ENCODE data around the gene ETV6.
"Not testable (repeated sequence)": the region's sequence is repeated elsewhere in the genome, so short reads cannot be mapped to it uniquely, and the experiment has no call there.

Gene ETV6

DNA sequence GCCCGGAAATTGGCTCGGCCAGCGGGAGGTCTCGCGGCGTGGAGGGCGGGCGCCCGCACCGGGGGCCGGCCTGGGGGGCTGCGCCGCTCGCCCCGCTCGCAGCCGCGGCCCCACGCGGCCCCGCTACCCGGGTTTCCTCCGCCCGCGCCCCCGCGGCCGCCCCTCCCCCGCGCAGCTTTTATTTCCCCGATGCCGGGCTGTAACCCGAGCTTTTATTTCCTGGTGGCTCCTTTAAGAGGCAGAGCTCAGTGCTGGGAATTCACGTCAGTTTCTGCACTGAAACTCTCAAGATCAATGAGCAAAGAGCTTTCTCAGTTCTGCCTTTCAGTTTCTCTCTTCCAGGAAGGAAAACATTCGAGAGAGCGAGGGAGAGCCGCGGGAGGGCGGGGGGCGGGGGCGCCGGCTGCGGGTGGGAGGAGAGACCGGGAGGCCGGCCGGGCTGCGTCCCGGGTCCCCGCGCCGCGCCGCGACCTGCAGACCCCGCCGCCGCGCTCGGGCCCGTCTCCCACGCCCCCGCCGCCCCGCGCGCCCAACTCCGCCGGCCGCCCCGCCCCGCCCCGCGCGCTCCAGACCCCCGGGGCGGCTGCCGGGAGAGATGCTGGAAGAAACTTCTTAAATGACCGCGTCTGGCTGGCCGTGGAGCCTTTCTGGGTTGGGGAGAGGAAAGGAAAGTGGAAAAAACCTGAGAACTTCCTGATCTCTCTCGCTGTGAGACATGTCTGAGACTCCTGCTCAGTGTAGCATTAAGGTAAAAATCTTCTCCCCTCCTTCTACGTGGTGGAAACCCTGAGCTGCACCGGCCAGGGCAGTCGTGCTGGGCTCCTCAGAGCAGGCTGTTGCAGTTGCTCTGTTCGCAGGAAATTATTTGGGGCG is at the start of gene ETV6:
TSS of gene ETV6 (plus strand) at position 262 of the 873 bp plus-strand sequence. CDS start at position 716, 454 bp downstream.
- peak; percentile 55 for DNase-seq (ENCODE audit: low read depth)

DNA sequence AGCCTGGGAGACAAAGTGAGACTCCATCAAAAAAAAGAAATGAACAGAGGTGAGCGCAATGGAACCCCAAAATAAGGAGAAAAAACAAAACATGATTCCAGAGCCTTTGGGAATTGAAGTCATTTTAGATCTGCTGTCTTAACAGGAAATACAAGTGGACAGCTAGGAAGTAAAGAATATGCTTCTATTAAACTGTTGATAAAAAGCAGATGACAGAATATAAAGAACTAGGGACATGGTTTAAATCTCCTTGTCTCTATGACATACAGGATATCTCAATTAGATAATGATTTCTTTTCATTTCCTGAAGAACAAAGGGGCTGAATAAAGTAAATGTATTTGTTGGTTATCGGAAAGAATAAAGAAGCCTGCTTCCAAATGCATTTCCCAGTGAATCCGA is 49.3 kb upstream of the ETV6 start:
- DNase-seq (ENCODE audit: low read depth), result no peak

DNA sequence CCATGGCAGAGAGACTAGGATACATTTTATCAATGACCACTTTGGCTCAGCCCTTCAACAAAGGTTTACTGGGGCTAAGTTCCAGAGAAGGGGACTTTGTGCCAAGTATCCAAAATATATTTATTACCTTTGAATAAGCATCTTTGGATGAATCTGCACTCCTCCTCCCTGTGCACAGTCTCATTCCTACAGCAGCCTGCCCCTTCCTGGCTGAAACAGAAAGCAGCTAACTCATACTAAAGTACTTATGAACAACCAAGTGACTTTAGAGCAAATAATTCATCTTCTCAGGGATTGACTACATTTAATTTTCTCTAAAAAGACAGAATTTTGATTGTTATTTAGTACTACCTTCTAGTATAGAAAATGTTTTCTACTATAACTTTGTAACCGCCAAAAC is 47.8 kb upstream of the ETV6 start:
- DNase-seq (ENCODE audit: low read depth), result no peak

DNA sequence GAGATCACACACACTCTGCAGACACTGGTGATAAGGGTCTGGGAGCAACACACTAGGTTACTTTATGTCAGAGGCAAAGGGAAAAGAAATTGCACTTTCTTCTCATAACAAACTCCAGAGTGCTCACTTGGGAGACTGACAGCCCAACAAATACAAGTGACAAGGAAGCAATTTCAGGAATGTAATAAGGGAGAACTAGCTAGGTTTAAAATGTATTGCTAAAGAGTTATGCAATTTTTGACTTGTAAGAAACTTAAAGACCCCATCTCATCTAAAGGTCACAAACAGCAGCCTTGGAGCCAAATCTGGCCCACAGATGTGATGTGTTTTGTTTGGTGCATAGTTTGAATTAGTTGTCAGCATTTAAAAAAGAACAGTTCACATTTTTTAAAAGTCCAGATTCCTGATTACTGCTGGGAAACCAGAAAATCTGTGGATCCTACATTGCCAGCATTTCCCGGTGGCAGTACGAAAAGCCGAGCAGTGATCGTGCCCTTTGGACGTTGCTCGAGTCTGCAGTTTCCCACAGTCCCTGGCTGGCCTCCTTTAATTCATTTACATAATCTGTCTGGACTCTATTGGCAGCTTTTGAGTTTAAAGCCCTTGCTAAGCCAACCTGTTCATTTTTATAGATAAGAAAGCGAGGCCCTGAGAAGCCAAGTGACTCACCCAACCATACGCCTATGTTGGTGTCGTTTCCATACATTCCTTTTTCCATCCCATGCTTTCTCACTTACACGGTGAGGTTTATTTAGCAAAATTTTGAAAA is 42.0 kb upstream of the ETV6 start:
- DNase-seq (ENCODE audit: low read depth), result no peak

DNA sequence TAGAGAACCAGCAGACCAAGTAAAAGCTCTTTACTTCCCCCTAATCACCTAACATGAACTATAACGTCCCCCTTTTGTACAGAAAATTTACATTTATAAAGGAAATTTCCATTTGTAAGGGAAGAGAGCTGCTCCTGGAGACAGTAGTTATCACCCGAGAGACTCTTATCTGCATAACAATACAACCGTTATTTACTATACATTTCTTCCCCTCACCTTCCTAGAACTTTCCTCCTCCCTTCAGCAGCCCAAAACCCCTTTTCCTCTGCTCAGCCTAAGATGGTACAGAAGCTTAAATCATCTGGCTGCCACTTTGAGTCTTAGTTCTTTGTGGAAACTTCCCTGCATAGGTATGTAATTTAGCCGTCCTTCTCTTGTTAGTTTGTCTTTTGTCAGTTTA is 40.4 kb upstream of the ETV6 start:
- DNase-seq (ENCODE audit: low read depth), result no peak

DNA sequence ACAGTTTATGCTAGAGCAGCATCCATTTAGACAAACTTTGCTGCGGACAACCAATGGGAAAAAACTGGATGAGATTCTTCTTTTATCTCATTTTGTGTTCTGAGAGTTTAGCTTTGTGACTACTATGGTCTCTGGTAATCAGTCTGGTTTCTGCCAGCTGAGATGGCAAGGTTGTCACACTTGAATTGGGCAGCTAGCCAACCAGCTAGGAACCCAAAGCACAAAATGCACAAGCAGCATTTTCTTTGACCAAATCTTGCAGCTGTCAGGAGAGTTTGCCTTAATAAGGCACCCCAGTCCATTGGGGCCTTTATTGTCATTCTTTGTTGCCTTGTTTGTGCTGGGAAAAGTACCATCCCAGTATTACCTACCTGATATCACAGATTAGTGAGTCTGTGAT is 34.0 kb upstream of the ETV6 start:
- DNase-seq (ENCODE audit: low read depth), result no peak

DNA sequence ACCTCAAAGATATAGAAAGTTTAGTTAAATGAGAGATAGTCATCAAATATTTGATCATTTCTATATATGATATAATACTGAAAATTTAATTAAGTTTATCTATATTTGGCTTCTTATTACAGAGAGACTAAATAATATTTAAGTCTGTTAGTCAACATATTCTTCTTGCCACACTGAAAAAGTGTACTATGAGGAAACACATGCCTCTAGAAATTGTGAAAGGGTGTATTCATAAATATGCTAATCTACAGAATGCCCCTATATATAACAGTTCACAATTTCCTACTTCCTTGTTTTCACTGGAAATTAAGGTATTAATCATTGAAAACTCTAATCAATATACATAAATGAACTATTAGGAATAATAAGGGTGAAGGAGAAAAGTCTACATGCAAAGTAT is 31.4 kb upstream of the ETV6 start:
- DNase-seq (ENCODE audit: low read depth), result no peak

DNA sequence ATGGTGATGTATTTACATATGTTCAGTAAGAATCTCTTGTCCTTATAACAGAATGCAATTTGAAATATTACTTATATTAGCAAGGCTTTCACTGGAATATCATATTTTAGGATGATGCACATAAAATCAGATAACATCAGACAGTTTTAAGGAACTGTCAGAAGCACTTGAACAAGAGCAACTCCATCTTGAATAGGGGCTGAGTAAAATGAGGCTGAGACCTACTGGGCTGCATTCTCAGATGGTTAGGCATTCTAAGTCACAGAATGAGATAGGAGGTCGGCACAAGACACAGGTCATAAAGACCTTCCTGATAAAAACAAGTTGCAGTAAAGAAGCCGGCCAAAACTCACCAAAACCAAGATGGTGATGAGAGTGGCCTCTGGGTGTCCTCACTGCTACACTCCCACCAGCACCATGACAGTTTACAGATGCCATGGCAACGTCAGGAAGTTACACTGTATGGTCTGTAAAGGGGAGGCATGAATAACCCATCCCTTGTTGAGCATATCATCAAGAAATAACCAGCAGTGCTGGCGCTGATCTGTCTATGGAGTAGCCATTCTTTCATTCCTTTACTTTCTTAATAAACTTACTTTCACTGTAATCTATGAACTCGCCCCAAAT is 27.6 kb upstream of the ETV6 start:
- DNase-seq (ENCODE audit: low read depth), result no peak

DNA sequence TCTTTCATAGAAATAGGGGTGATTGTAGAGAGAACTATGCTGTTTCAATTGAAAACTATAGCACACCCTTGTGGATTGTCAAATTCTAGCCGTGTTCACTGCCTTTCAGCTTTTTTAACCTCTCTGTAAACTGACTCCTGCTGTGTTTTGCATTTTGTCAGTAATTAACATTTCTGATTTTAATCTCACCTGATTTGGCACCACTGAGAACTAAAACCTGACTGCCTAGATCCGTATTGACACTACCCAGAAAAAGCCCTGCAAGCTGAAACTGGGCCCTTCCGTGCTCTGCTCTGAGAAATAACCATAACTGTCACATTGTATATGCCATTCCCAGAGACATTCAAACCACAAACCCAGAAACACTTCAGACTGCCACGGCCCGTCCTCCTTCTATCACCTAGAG is 26.6 kb upstream of the ETV6 start:
- DNase-seq (ENCODE audit: low read depth), result no peak

DNA sequence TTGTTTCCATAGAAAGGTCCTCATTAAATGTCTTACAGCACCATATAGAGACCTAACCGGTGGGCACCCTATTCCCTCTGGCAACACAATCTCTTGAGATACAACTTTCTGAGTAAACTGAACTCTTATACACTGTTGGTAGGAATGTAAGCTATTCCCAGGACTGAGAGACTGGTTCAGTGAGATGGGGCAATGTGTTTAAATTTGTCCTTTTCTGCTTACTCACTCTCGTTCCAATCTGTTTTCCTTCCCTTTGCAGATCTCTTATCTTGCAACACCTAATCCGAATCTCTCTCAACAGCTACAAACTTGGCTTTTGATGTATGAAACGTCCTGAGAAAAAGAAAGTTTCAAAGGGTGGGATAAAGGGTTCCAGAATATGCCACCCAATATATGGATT is 26.1 kb upstream of the ETV6 start:
- DNase-seq (ENCODE audit: low read depth), result no peak

DNA sequence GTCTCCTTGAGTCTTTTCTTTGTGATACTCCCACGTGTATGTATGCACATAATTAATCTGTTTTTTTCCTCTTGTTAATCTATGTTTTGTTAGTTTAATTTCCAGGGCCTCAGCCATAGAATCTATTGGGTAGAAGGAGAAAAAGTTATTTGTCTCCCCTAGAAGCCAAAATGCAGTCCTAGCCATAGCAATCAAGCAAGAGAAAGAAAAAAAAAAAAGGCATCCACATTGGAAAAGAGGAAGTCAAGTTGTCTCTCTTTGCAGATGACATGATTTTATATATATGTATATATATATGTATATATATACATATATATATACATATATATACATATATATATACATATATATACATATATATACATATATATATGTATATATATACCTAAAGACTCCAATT is 25.4 kb upstream of the ETV6 start:
- no peak for DNase-seq (ENCODE audit: low read depth)

DNA sequence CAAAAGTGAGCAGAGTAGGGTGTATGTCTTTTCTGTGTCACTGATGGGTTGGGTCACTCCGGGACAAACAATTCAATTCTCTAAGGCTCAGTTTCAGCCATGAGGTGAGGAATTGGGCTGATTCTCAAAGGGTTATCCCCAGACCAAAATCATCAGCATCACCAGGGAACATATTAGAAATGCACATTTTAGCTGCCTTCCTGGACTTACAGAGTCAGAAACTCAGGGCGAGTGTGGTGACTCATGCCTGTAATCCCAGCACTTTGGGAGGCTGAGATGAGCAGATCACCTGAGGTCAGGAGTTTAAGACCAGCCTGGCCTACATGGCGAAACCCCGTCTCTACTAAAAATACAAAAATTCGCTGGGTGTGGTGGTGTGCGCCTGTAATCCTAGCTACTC is 21.8 kb upstream of the ETV6 start:
- DNase-seq (ENCODE audit: low read depth), result not testable (repeated sequence)

DNA sequence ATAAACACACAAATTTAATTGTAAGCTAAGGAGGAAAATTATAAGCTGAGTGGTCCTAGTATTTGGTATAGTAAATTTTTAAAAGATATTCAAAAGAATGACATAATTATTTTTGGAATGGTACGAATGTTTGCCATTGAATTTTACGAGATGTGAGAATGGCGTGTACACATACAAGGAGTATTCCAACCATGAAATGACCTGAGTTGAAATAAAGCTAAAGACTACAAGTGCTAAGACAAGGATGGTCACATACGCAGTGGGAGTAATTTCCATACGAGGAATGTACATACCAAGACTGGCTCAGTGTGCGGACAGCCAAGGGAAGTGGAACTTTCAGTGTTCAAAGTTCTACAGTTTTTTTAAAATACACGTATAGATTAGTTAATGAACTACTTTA is 21.1 kb upstream of the ETV6 start:
- DNase-seq (ENCODE audit: low read depth), result no peak

DNA sequence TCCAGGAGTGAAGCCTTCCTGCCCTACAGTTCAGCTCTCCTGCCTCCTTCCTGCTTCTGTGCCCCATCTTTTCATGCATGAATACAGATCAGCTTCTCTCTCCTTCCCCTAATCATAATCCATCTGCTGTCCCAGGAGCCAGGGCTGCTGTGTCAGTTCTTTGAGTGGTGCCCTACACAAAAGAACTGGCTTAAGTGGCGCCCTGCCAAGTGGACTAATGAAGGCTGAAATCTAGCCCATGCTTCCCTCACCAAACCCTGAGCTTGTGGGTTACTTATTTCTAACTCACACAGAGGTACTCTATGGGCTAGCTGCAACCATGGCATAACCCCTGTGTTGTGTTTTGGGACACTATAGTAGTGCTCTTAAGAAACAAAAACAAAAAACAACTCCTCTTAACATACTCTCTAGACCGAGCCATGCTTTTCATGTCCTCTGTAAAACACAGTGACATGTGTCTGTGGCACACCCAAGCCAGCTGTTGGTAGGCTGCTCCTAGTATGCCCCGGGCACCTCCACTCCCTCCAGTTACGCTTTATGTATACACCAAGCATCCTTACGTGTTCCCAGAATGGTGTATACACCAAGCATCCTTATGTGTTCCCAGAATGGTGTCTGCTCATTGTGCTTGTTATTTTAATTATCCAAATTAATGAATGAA is 19.3 kb upstream of the ETV6 start:
- DNase-seq (ENCODE audit: low read depth), result no peak

DNA sequence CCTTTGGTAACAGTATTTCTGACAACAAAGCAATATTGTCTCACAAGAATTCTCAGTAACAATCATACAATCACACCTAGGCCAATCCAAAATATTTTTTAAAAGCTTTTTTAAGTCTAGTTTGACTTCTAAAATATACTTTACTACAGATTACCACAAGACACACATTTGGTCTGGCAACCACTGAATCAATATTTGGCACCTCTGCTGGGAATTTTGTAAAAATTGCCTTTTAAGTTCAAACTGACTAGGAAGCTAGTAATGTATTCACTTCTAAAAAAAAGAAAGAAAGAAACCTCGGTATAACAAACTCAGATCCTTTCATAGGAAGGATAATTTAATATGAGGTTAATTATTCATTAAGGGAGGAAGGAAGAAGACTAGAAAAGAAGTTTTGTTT is 18.2 kb upstream of the ETV6 start:
- DNase-seq (ENCODE audit: low read depth), result no peak

DNA sequence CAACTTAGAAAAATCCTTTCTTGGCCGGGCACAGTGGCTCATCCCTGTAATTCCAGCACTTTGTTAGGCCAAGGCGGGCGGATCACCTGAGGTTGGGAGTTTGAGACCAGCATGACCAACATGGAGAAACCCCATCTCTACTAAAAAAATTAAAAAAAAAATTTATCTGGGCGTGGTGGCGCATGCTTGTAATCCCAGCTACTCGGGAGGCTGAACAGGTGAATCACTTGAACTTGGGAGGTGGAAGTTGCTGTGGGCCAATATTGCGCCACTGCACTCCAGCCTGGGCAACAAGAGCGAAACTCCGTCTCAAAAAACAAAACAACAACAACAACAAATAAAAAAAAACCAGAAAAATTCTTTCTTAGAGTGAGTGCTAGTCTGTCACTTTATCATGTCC is 17.6 kb upstream of the ETV6 start:
- not testable (repeated sequence) for DNase-seq (ENCODE audit: low read depth)

DNA sequence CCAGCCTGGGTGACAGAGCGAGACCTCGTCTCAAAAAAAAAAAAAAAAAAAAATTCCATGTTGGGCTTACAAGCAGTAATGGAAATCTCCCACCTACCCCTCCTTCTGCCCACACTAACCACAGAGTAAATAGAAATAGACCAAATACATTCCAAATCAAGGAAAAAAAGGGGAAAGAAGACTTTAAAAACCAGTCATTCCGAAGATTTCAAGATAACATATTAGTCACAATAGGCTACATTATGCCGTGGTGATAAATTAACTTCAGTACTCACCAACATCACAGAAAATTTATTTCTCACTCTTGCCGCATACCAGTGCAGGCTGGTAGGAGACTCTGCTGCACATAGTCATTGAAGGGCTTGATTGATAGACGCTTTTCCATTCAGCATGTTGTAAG is 15.5 kb upstream of the ETV6 start:
- no peak for DNase-seq (ENCODE audit: low read depth)

DNA sequence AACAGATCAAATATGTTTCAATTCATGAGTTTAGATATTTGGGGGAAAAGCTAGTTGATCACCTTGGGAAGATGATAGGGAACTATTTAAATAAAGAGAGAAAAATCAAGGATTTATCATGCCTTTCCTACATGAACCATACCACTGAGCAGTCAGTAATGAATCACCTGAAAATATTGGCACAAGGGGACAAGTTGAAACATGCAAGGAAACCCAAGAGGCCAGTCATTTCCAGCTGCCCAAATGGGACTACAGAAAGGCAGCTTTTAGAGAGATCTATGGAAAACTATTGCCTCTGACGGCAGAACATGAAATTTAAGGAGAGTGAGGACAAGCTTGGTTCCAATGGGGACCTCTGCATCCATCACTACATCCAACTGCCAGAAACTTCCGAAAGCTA is 14.1 kb upstream of the ETV6 start:
- no peak for DNase-seq (ENCODE audit: low read depth)

DNA sequence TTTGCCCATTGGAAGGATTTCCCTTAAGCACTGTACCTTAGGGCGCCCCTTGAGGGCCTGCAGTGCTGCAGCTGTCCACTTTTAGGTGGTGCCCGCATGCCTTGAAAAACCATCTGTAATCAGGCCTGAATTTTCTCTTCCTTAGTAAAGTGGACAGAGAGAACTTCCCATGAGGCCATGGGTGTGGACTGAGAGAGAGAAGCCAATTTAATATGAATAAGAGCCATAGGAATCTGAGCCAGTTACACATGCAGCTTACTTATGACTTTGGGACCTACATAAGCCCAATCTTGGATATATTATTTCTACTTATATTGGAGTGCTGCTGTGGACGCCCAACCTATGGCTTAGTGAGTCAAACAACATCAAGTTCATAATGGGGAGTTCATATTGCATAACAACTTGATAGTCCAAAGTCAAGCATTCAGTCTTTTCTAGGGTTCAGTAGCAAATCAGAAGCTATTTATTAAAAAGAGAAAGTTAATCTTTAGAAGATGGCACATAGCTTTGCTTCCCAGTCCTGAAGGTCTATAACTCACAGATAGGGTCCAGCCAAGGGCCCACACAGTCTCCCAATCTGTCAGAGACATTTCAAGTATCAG is 11.1 kb upstream of the ETV6 start:
- DNase-seq (ENCODE audit: low read depth), result no peak

DNA sequence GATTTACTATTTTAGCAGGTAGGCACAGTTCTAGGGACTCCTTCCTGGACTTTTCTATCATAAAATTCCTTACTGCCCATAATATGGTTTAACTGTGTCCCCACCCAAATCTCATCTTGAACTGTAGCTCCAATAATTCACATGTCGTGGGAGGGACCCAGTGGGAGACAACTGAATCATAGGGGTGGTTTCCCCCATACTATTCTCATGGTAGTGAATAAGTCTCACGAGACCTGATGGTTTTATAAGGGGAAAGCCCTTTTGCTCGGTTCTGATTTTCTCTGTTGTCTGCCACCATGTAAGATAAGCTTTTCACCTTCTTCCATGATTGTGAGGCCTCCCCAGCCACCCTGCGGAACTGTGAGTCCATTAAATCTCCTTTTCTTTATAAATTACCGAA is 10.0 kb upstream of the ETV6 start:
- DNase-seq (ENCODE audit: low read depth), result no peak

DNA sequence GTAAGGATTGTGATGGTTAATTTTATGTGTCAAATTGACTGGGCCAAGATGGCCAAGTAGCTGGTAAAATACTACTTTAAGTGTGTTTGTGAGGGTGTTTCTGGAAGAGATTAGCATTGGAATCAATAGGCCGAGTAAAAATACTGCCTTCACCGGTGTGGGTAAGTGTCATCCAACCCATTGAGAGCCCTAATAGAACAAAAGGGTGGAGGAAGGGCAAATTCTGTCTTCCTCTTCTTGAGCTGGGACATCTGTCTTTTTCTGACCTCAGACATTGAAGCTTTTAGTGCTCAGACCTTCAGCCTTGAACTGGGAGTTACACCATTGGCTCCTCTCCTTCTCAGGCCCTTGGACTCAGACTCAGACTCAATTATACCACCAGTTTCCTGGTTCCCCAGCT is 8.0 kb upstream of the ETV6 start:
- no peak for DNase-seq (ENCODE audit: low read depth)

DNA sequence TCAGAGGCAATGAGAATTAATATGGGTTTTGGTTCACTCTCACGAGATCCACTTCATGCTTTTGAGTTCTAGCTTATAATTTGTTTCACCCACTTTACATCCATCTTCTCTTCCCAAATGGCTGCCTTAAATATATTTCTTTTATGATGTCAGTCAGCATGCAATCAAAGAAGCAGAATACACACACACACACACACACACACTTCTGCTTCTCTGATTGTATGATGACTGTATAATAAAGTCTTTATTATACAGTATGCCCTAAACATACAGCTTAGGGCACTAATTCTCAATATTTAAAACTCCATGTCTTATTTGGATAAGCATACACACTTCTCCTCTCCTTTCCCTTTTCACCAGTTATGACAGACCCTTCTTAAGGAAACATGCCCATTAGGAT is 6.7 kb upstream of the ETV6 start:
- DNase-seq (ENCODE audit: low read depth), result no peak

All from stimulated activated CD8-positive, alpha-beta memory T cell treated with anti-CD3 and anti-CD28 coated beads, Interleukin-7, amount 100 ng/mL, for 24 hours (primary cell).